GM19240 (cell line): Measurements from ENCODE around the gene INTS4.
"Not testable (repeated sequence)": the region's sequence is repeated elsewhere in the genome, so short reads cannot be mapped to it uniquely, and the experiment has no call there.

ENCODE experiments used
- DNase-seq: peaks from one replicate; pipeline ENCODE4 v3.0.0; 2011; ENCODE audit warnings: low spot score; ENCODE audit not compliant: insufficient read length

Gene INTS4

GRCh38 chr11:78025378-78025777 is 30.9 kb upstream of the INTS4 start:
- no peak for DNase-seq

GRCh38 chr11:78023426-78023825 is 29.0 kb upstream of the INTS4 start:
- DNase-seq: no peak

- DNase-seq: no peak
Observed at GRCh38 chr11:78022397-78023396, 28.2 kb upstream of the INTS4 start, which contains the start of gene KCTD14. KCTD14 (minus strand) TSS chr11:78023276; CDS start chr11:78023249, 27 bp downstream.

GRCh38 chr11:78021611-78022010 is 27.1 kb upstream of the INTS4 start:
- no peak for DNase-seq

GRCh38 chr11:78020246-78020645 is 25.8 kb upstream of the INTS4 start:
- DNase-seq: no peak

- no peak for DNase-seq
Observed at GRCh38 chr11:78019808-78020207, 25.3 kb upstream of the INTS4 start.

GRCh38 chr11:78015878-78016277 is 21.4 kb upstream of the INTS4 start:
- DNase-seq: no peak

- DNase-seq: not testable (repeated sequence)
Observed at GRCh38 chr11:78014937-78015520, 20.6 kb upstream of the INTS4 start.

- DNase-seq: no peak
Observed at GRCh38 chr11:78011301-78011700, 16.8 kb upstream of the INTS4 start.

GRCh38 chr11:78010755-78011154 is 16.3 kb upstream of the INTS4 start:
- DNase-seq: no peak

GRCh38 chr11:78010304-78010703 is 15.8 kb upstream of the INTS4 start:
- DNase-seq: no peak

- DNase-seq: no peak
Observed at GRCh38 chr11:78009062-78009461, 14.6 kb upstream of the INTS4 start.

- no peak for DNase-seq
Observed at GRCh38 chr11:78000193-78000592, 5.7 kb upstream of the INTS4 start.

- DNase-seq: no peak
Observed at GRCh38 chr11:77999446-78000030, 5.1 kb upstream of the INTS4 start.

GRCh38 chr11:77993902-77994301 is 566 bp downstream of the INTS4 start:
- DNase-seq: no peak

GRCh38 chr11:77990981-77991380 is 3.5 kb downstream of the INTS4 start:
- no peak for DNase-seq

GRCh38 chr11:77986456-77986855 is 8.0 kb downstream of the INTS4 start:
- not testable (repeated sequence) for DNase-seq

- DNase-seq: no peak
Observed at GRCh38 chr11:77981346-77981947, 13.0 kb downstream of the INTS4 start.

GRCh38 chr11:77968337-77968736 is 26.1 kb downstream of the INTS4 start:
- no peak for DNase-seq

- no peak for DNase-seq
Observed at GRCh38 chr11:77967753-77968152, 26.7 kb downstream of the INTS4 start.

- no peak for DNase-seq
Observed at GRCh38 chr11:77967121-77967520, 27.3 kb downstream of the INTS4 start.

GRCh38 chr11:77966338-77966737 is 28.1 kb downstream of the INTS4 start:
- no peak for DNase-seq
